ENCODE results near the gene RELN.

DNA sequence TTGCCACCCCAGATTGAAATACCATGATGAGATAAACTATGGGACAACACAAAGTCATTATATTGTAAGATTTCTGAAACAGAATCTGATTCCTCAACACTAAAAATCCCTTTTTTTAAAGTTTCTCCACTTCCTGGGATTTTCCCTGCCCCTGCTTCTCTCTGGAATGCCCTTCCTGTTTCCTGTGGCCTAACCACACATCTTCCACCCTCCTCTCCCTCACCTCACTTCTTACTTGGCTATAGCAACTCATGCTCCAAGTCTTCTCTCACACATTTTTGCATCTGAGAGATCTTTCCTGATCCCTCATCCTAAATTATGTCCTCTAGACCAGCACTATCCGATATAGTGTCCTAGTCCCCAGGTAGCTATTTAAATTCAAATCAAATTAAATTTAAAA lies 4.1 kb upstream of the RELN start:
- no peak for TF ChIP-seq EZH2phosphoT487 (IDR thresholded peaks at IDR 0.05; ENCODE audit: low read depth, severe bottlenecking, unreplicated experiment)
- TF ChIP-seq, protein P1, sequence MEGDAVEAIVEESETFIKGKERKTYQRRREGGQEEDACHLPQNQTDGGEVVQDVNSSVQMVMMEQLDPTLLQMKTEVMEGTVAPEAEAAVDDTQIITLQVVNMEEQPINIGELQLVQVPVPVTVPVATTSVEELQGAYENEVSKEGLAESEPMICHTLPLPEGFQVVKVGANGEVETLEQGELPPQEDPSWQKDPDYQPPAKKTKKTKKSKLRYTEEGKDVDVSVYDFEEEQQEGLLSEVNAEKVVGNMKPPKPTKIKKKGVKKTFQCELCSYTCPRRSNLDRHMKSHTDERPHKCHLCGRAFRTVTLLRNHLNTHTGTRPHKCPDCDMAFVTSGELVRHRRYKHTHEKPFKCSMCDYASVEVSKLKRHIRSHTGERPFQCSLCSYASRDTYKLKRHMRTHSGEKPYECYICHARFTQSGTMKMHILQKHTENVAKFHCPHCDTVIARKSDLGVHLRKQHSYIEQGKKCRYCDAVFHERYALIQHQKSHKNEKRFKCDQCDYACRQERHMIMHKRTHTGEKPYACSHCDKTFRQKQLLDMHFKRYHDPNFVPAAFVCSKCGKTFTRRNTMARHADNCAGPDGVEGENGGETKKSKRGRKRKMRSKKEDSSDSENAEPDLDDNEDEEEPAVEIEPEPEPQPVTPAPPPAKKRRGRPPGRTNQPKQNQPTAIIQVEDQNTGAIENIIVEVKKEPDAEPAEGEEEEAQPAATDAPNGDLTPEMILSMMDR (IDR thresholded peaks at IDR 0.05; ENCODE audit: poor library complexity): no peak
- no peak for TF ChIP-seq EZH2 (IDR thresholded peaks at IDR 0.05; ENCODE audit: borderline replicate concordance)

Data from hepatocyte (in vitro differentiated cells).